ENCODE data around the gene GM2A.

Gene GM2A

DNA sequence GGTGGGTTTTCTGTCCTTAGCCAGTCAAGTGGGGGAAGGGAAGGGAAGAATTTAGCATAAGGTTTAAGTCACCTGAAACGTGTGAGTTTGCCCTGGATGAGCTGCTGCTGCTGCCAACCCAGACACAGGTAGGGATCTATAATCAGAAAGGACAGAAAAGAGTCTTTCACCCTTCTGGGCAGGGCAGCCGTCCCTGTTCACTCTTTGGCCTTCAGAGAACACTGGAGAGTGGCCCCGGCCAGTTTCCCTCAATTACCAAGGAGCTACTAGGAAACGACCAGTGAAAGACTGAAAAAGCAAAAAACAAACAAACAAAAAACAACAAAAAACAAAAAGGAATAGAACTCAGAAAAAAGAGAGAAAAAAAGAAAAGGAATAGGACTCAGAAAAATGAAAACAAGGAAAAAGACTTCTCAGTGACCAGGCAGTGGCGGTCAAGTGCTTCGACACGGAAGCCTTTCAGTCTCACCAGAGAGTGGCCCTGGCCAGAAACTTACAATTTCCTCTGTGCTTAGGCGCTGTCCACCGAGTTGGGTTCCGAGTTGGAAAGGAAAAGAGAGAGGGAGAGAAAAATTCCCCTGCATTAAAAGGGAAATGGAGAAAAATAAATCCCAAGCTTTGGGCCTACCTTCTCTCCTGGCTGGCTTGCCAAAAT, 2.5 kb upstream of the GM2A start:
- peak overlapping the region; percentile 78 for H3K4me2 ChIP-seq (ENCODE audit: low read depth, low read length, poor library complexity, severe bottlenecking)

DNA sequence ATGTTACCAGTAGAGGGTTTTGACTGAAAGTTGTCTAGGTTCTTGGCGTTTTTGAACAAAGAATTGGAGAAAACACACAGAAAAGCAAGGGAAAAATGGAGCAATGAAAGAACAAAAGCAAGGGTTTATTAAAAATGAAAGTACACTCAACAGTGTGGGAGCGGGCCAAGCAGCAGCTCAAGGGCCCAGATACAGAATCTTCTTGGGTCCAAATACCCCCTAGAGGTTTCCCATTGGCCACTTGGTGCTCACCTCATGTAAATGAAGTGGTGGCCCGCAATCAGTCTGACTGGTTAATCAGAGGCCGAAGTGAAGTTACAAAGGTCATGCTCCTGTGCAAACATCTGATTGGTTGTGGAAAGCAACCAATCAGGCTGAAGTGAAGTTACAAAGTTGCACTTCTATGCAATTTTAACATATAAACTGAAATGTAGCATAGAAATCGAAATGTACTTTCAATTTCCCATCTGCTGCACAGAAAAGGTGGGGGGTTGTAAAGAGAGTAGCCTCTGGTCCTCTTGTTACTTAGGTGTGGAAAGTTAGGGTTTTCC, 1.9 kb upstream of the GM2A start:
- Histone ChIP-seq H3F3A (ENCODE audit: low read depth) (no peaks in the 10 kb centered on the region), H3K9ac (ENCODE audit: low read depth, low read length, poor library complexity, severe bottlenecking) (no peak overlapping the region), H3K4me3 (ENCODE audit: low read length, poor library complexity, severe bottlenecking) (no peak overlapping the region), H4K20me1 (ENCODE audit: insufficient read depth, low read length, poor library complexity, severe bottlenecking) (no peaks in the 10 kb centered on the region), H3K27me3 (ENCODE audit: insufficient read depth, low read length, poor library complexity, severe bottlenecking) (no peaks in the 10 kb centered on the region), H3K9me2 (replicated peaks; ENCODE audit: low read depth, low read length) (no peaks in the 10 kb centered on the region), H3K4me1 (ENCODE audit: insufficient read depth, low read length, poor library complexity, severe bottlenecking) (peaks cover 29% of the 10 kb centered on the region), H2AFZ (ENCODE audit: low read length) (peak overlapping the region; percentile 36; the same call in 1 of the 2 replicates), H3K4me2 (ENCODE audit: low read depth, low read length, poor library complexity, severe bottlenecking) (peak overlapping the region; percentile 78), H3K9me3 (ENCODE audit: insufficient read depth, low read depth, low read length) (no peaks in the 10 kb centered on the region), H3K79me2 (ENCODE audit: insufficient read depth, low read length) (no peaks in the 10 kb centered on the region), H3K36me3 (ENCODE audit: insufficient read depth, low read length) (no peaks in the 10 kb centered on the region)
- TF ChIP-seq EZH2phosphoT487 (IDR thresholded peaks at IDR 0.05; ENCODE audit: borderline replicate concordance) = no peak

More for the DNA sequence above, 2.5 kb upstream of the GM2A start:
- TF ChIP-seq EZH2phosphoT487 (IDR thresholded peaks at IDR 0.05; ENCODE audit: borderline replicate concordance) = no peak
- TF ChIP-seq, protein P1, sequence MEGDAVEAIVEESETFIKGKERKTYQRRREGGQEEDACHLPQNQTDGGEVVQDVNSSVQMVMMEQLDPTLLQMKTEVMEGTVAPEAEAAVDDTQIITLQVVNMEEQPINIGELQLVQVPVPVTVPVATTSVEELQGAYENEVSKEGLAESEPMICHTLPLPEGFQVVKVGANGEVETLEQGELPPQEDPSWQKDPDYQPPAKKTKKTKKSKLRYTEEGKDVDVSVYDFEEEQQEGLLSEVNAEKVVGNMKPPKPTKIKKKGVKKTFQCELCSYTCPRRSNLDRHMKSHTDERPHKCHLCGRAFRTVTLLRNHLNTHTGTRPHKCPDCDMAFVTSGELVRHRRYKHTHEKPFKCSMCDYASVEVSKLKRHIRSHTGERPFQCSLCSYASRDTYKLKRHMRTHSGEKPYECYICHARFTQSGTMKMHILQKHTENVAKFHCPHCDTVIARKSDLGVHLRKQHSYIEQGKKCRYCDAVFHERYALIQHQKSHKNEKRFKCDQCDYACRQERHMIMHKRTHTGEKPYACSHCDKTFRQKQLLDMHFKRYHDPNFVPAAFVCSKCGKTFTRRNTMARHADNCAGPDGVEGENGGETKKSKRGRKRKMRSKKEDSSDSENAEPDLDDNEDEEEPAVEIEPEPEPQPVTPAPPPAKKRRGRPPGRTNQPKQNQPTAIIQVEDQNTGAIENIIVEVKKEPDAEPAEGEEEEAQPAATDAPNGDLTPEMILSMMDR (conservative IDR thresholded peaks at IDR 0.05; ENCODE audit: low read length) = no peak
- Histone ChIP-seq H3K4me1 (ENCODE audit: insufficient read depth, low read length, poor library complexity, severe bottlenecking) (peaks cover 24% of the 10 kb centered on the region), H3K36me3 (ENCODE audit: insufficient read depth, low read length) (no peaks in the 10 kb centered on the region), H3K4me3 (ENCODE audit: low read length, poor library complexity, severe bottlenecking) (no peak overlapping the region), H3K9me3 (ENCODE audit: insufficient read depth, low read depth, low read length) (no peaks in the 10 kb centered on the region), H3K9me2 (replicated peaks; ENCODE audit: low read depth, low read length) (no peaks in the 10 kb centered on the region), H3K27me3 (ENCODE audit: insufficient read depth, low read length, poor library complexity, severe bottlenecking) (no peaks in the 10 kb centered on the region), H3K9ac (ENCODE audit: low read depth, low read length, poor library complexity, severe bottlenecking) (no peak overlapping the region), H3F3A (ENCODE audit: low read depth) (no peaks in the 10 kb centered on the region), H4K20me1 (ENCODE audit: insufficient read depth, low read length, poor library complexity, severe bottlenecking) (no peaks in the 10 kb centered on the region), H3K79me2 (ENCODE audit: insufficient read depth, low read length) (no peaks in the 10 kb centered on the region), H2AFZ (ENCODE audit: low read length) (peak overlapping the region; percentile 36; the same call in 1 of the 2 replicates)

GRCh38 chr5:151251621-151252020, 1.4 kb upstream of the GM2A start:
- Histone ChIP-seq H3K4me2 (ENCODE audit: low read depth, low read length, poor library complexity, severe bottlenecking) (peak overlapping the region; percentile 78), H3F3A (ENCODE audit: low read depth) (no peaks in the 10 kb centered on the region), H3K9ac (ENCODE audit: low read depth, low read length, poor library complexity, severe bottlenecking) (peak overlapping the region; percentile 62), H3K9me3 (ENCODE audit: insufficient read depth, low read depth, low read length) (no peaks in the 10 kb centered on the region), H3K27me3 (ENCODE audit: insufficient read depth, low read length, poor library complexity, severe bottlenecking) (no peaks in the 10 kb centered on the region), H3K79me2 (ENCODE audit: insufficient read depth, low read length) (no peaks in the 10 kb centered on the region), H2AFZ (ENCODE audit: low read length) (peak overlapping the region; percentile 87; the same call in 1 of the 2 replicates), H3K4me1 (ENCODE audit: insufficient read depth, low read length, poor library complexity, severe bottlenecking) (peaks cover 29% of the 10 kb centered on the region), H3K4me3 (ENCODE audit: low read length, poor library complexity, severe bottlenecking) (peak overlapping the region; percentile 72), H3K36me3 (ENCODE audit: insufficient read depth, low read length) (no peaks in the 10 kb centered on the region), H4K20me1 (ENCODE audit: insufficient read depth, low read length, poor library complexity, severe bottlenecking) (no peaks in the 10 kb centered on the region), H3K9me2 (replicated peaks; ENCODE audit: low read depth, low read length) (no peaks in the 10 kb centered on the region)
- TF ChIP-seq EZH2phosphoT487 (IDR thresholded peaks at IDR 0.05; ENCODE audit: borderline replicate concordance) = no peak
- TF ChIP-seq, protein P1 (conservative IDR thresholded peaks at IDR 0.05; ENCODE audit: low read length) = no peak
